Ovary (tissue), 9 donors: ENCODE data around the gene FAHD2B. TPM values are rescaled to one million over a fixed set of nuclear protein-coding genes. Genes with fewer than 3 reads are reported as not detected.
"Not testable (repeated sequence)": the region's sequence is repeated elsewhere in the genome, so short reads cannot be mapped to it uniquely, and the experiment has no call there.

Source experiments
- DNase-seq, 5 donors: peaks; one replicate each; pipeline ENCODE4 v3.0.0-alpha.2; 2019 to 2020
- H3K27ac ChIP-seq, 2 donors: fragments of 200-600 bp; one replicate each; pipeline versions ENCODE4 v1.5.1 to v1.8.0; 2019 to 2022
- H3K27me3 ChIP-seq: fragments of 200-600 bp; one replicate; pipeline ENCODE4 v1.8.0; 2022
- H3K36me3 ChIP-seq: fragments of 200-600 bp; sonication (generic); one replicate; pipeline ENCODE4 v1.5.1; 2019
- H3K4me1 ChIP-seq: one replicate; pipeline ENCODE4 v1.8.1; 2013; ENCODE audit warnings: mild to moderate bottlenecking, moderate library complexity; ENCODE audit not compliant: insufficient read depth
- H3K4me3 ChIP-seq: fragments of 200-600 bp; sonication (generic); one replicate; pipeline ENCODE4 v1.5.1; 2017
- H3K9me3 ChIP-seq, 2 donors: fragments of 200-600 bp in 1 of 2; sonication (generic) in 1 of 2; one replicate each; pipeline versions ENCODE4 v1.5.1 to v1.8.1; 2013 to 2019; ENCODE audit warnings: mild to moderate bottlenecking in 1 of 2, moderate library complexity in 1 of 2
- CTCF ChIP-seq, 3 donors: fragments of 450-650 bp in 2 of 3; fragments of 200-600 bp in 1 of 3; IDR thresholded peaks; one replicate each; pipeline versions ENCODE4 v1.5.1 to v1.8.0; 2016 to 2022; ENCODE audit warnings: antibody characterized with exemption in 3 of 3, mild to moderate bottlenecking in 1 of 3
- EP300 ChIP-seq: sonication (generic); formaldehyde crosslinking; IDR thresholded peaks from one replicate; pipeline ENCODE4 v1.6.1; 2017; ENCODE audit warnings: antibody characterized with exemption
- POLR2A ChIP-seq: fragments of 450-650 bp; IDR thresholded peaks from one replicate; pipeline ENCODE4 v1.6.1; 2017; ENCODE audit warnings: antibody characterized with exemption, mild to moderate bottlenecking, moderate library complexity
- WGBS, 3 donors: extraction: QIAGEN DNeasy Blood & Tissue Kit in 1 of 3; methylation state at CpG; one replicate each; pipeline versions ENCODE4 v1.1.5 to v1.1.7; 2013 to 2017; 5-methylcytosine and 5-hydroxymethylcytosine counted together
- intact Hi-C, 4 donors: fragments of 100-400 bp; cut with DNase I; formaldehyde crosslinking; loops; one replicate each; pipeline versions ENCODE4 v1.11.0 to v1.15.1; 2022 to 2023
- polyA plus RNA-seq, 2 donors: library from polyadenylated mRNA; stranded (reverse); fragments of 200-250 nt in 1 of 2; fragments of 350-450 nt in 1 of 2; fragmentation: Illumina TruSeq in 1 of 2; extraction: RNeasy Lipid Tissue Mini Kit (QIAGEN cat#74804) in 1 of 2; gene quantifications; one replicate each; pipeline ENCODE4 v1.2.3, GENCODE V29; 2013 to 2014
- total RNA-seq, 7 donors: library from RNA; depleted of rRNA in 2 of 7; stranded (reverse); fragments of >200 nt in 2 of 7; fragmentation: NEBNext Ultra II Directional in 3 of 7; extraction: Animal tissue kit (Norgen Biotek cat#: 25700) in 3 of 7; gene quantifications; one replicate each; pipeline versions ENCODE4 v1.1.0 to v1.2.4, GENCODE V29; 2016 to 2023
- donor health status: DM: no; HTN: no; CAD: no; lungs with moderate emphysema.
- donor health status: DM: no; HTN: no; CAD: no.
- donor health status: Bipolar disorder and iron deficiency.
- donor health status: DM: yes; HTN: yes; CAD: no.
- donor health status: DM: no; HTN: no; CAD: no.
- donor health status: DM: yes; HTN: yes; CAD: no.

Gene FAHD2B
- total and polyA plus RNA-seq, 9 donors = 12.4 to 33.9 (median 27.3) TPM

- no peaks in the 10 kb centered on the region for H3K36me3 ChIP-seq
- H3K27ac ChIP-seq = no peak overlapping the region
- H3K4me1 ChIP-seq = no peaks in the 10 kb centered on the region
- no peaks in the 10 kb centered on the region for H3K27me3 ChIP-seq
- no peak for DNase-seq
- H3K4me3 ChIP-seq = no peak overlapping the region
- intact Hi-C loops = no loop called here
- no peak for TF ChIP-seq POLR2A
- TF ChIP-seq EP300 = no peak
- TF ChIP-seq CTCF (IDR thresholded peaks at IDR 0.05) = no peak
- 81 to 93% (median 91%) methylated on average over 5 of the region's 5 CpGs for WGBS, 3 donors
- H3K9me3 ChIP-seq = peaks cover 0 to 3% of the 10 kb centered on the region in 2 donors
Measured at GRCh38 chr2:97067279-97068004, 27.2 kb downstream of the FAHD2B start.

GRCh38 chr2:97066030-97066429, 28.7 kb downstream of the FAHD2B start:
- DNase-seq, intact Hi-C loops: not testable (repeated sequence)

GRCh38 chr2:97062020-97062419, 32.7 kb downstream of the FAHD2B start:
- H3K4me3 ChIP-seq, H3K9me3 ChIP-seq, H3K4me1 ChIP-seq, H3K27me3 ChIP-seq, intact Hi-C loops, H3K36me3 ChIP-seq, H3K27ac ChIP-seq, DNase-seq: not testable (repeated sequence)
- WGBS, 3 donors = 81 to 90% (median 88%) methylated on average over 1 of the region's 1 CpG

More at GRCh38 chr2:97066030-97066429, 28.7 kb downstream of the FAHD2B start:
- not testable (repeated sequence) for H3K27ac ChIP-seq, H3K9me3 ChIP-seq, H3K4me1 ChIP-seq, H3K27me3 ChIP-seq, H3K4me3 ChIP-seq, H3K36me3 ChIP-seq
- 78 to 83% (median 79%) methylated on average over 5 of the region's 5 CpGs for WGBS, 3 donors

GRCh38 chr2:97059782-97060181, 34.9 kb downstream of the FAHD2B start:
- WGBS, 3 donors = 68 to 86% (median 72%) methylated on average over 7 of the region's 7 CpGs
- DNase-seq, H3K27ac ChIP-seq, H3K9me3 ChIP-seq, H3K36me3 ChIP-seq, H3K4me3 ChIP-seq, intact Hi-C loops, H3K27me3 ChIP-seq, H3K4me1 ChIP-seq: not testable (repeated sequence)

GRCh38 chr2:97056150-97056549, 38.5 kb downstream of the FAHD2B start:
- H3K27ac ChIP-seq, H3K4me1 ChIP-seq, H3K36me3 ChIP-seq, H3K27me3 ChIP-seq, intact Hi-C loops, H3K9me3 ChIP-seq, DNase-seq, H3K4me3 ChIP-seq: not testable (repeated sequence)
- WGBS, 3 donors = 83 to 89% (median 84%) methylated on average over 3 of the region's 3 CpGs

- H3K4me1 ChIP-seq, H3K36me3 ChIP-seq, H3K9me3 ChIP-seq, H3K27ac ChIP-seq, H3K4me3 ChIP-seq, intact Hi-C loops, DNase-seq, H3K27me3 ChIP-seq: not testable (repeated sequence)
- WGBS, 3 donors = 69 to 84% (median 72%) methylated on average over 2 of the region's 2 CpGs
Measured at GRCh38 chr2:97050032-97050431, 44.6 kb downstream of the FAHD2B start.

GRCh38 chr2:97048448-97048847, 46.2 kb downstream of the FAHD2B start:
- DNase-seq, intact Hi-C loops, H3K4me3 ChIP-seq, H3K4me1 ChIP-seq, H3K27ac ChIP-seq, H3K27me3 ChIP-seq, H3K36me3 ChIP-seq, H3K9me3 ChIP-seq: not testable (repeated sequence)
- WGBS, 3 donors = 77 to 84% (median 82%) methylated on average over 7 of the region's 7 CpGs

GRCh38 chr2:97046676-97047075, 48.0 kb downstream of the FAHD2B start:
- DNase-seq, H3K9me3 ChIP-seq, H3K27me3 ChIP-seq, H3K36me3 ChIP-seq, intact Hi-C loops, H3K4me3 ChIP-seq, H3K4me1 ChIP-seq, H3K27ac ChIP-seq: not testable (repeated sequence)
- 60 to 73% (median 68%) methylated on average over 3 of the region's 3 CpGs for WGBS, 3 donors

- H3K4me1 ChIP-seq, H3K4me3 ChIP-seq, H3K9me3 ChIP-seq, H3K27ac ChIP-seq, intact Hi-C loops, H3K36me3 ChIP-seq, DNase-seq, H3K27me3 ChIP-seq: not testable (repeated sequence)
- 58 to 61% (median 58%) methylated on average over 3 of the region's 3 CpGs for WGBS, 3 donors
Measured at GRCh38 chr2:97045895-97046499, 48.7 kb downstream of the FAHD2B start.
